Neuronal stem cell (in vitro differentiated cells): Measurements from ENCODE around the gene APIP.

Experiments
- DNase-seq: peaks from one replicate; pipeline ENCODE4 v3.0.0-alpha.2; 2013; ENCODE audit warnings: low spot score
- H2AFZ ChIP-seq: one replicate; pipeline ENCODE4 v1.6.1; 2013; ENCODE audit warnings: mild to moderate bottlenecking, low read length, inconsistent platforms
- H2AK5ac ChIP-seq: 2 replicates; pipeline ENCODE4 v1.6.1; 2013; ENCODE audit warnings: low read depth, mild to moderate bottlenecking, inconsistent platforms, low read length, moderate library complexity, mixed read lengths
- H2BK120ac ChIP-seq: 2 replicates; pipeline ENCODE4 v1.6.1; 2013; ENCODE audit warnings: low read depth, mild to moderate bottlenecking, inconsistent platforms, low read length, moderate library complexity, mixed read lengths
- H2BK12ac ChIP-seq: one replicate; pipeline ENCODE4 v1.6.1; 2013; ENCODE audit warnings: low read length, inconsistent platforms
- H2BK15ac ChIP-seq: 2 replicates; pipeline ENCODE4 v1.6.1; 2013; ENCODE audit warnings: mild to moderate bottlenecking, low read length, inconsistent platforms, mixed read lengths
- H2BK5ac ChIP-seq: one replicate; pipeline ENCODE4 v1.6.1; 2013; ENCODE audit warnings: inconsistent platforms, mild to moderate bottlenecking, low read length, moderate library complexity
- H3K14ac ChIP-seq: one replicate; pipeline ENCODE4 v1.6.1; 2013; ENCODE audit warnings: low read length, inconsistent platforms
- H3K18ac ChIP-seq: 2 replicates; pipeline ENCODE4 v1.6.1; 2013; ENCODE audit warnings: low read length, inconsistent platforms
- H3K23ac ChIP-seq: 2 replicates; pipeline ENCODE4 v1.6.1; 2013; ENCODE audit warnings: low read depth, mild to moderate bottlenecking, mixed read lengths, low read length, inconsistent platforms; ENCODE audit not compliant: poor library complexity
- H3K27ac ChIP-seq: replicated peaks from 3 replicates; pipeline ENCODE4 v1.5.1; 2013; ENCODE audit warnings: low read length, inconsistent platforms
- H3K27me3 ChIP-seq, 3 experiments: 2 replicates each; pipeline ENCODE4 v1.6.1; 2013; ENCODE audit warnings: low read length in 3 of 3, mild to moderate bottlenecking in 2 of 3, inconsistent platforms in 1 of 3, low read depth in 1 of 3, mixed read lengths in 1 of 3, moderate library complexity in 1 of 3; ENCODE audit not compliant: control insufficient read depth in 3 of 3, insufficient read depth in 3 of 3
- H3K36me3 ChIP-seq, 2 donors: replicated peaks in 1 of 2; 2 replicates each; pipeline ENCODE4 v1.6.1; 2013; ENCODE audit warnings: low read length in 2 of 2; ENCODE audit not compliant: control insufficient read depth in 2 of 2, insufficient read depth in 2 of 2
- H3K4ac ChIP-seq: 2 replicates; pipeline ENCODE4 v1.6.1; 2013; ENCODE audit warnings: inconsistent platforms, mild to moderate bottlenecking, low read length, moderate library complexity
- H3K4me1 ChIP-seq, 2 donors: 1 replicate in 1 of 2; 2 replicates in 1 of 2; pipeline ENCODE4 v1.6.1; 2013; ENCODE audit warnings: low read length in 2 of 2, low read depth in 1 of 2; ENCODE audit not compliant: control insufficient read depth in 2 of 2, insufficient read depth in 1 of 2
- H3K4me2 ChIP-seq: one replicate; pipeline ENCODE4 v1.6.1; 2013; ENCODE audit warnings: mild to moderate bottlenecking, low read length, inconsistent platforms; ENCODE audit not compliant: insufficient read depth, poor library complexity, severe bottlenecking
- H3K4me3 ChIP-seq, 2 donors: 2 replicates each; pipeline ENCODE4 v1.5.1; 2013; ENCODE audit warnings: low read length in 2 of 2, mild to moderate bottlenecking in 2 of 2, inconsistent platforms in 1 of 2, moderate library complexity in 1 of 2
- H3K79me1 ChIP-seq: one replicate; pipeline ENCODE4 v1.6.1; 2013; ENCODE audit warnings: low read depth, mild to moderate bottlenecking, inconsistent platforms, low read length, moderate library complexity
- H3K9ac ChIP-seq: one replicate; pipeline ENCODE4 v1.6.1; 2013; ENCODE audit warnings: mild to moderate bottlenecking, low read depth, low read length, inconsistent platforms; ENCODE audit not compliant: poor library complexity
- H3K9me3 ChIP-seq, 2 donors: replicated peaks in 1 of 2; 2 replicates each; pipeline versions ENCODE3 to v1.6.1; 2013; ENCODE audit warnings: low read length in 2 of 2, mild to moderate bottlenecking in 2 of 2, inconsistent platforms in 1 of 2, low read depth in 1 of 2, mixed read lengths in 1 of 2, moderate library complexity in 1 of 2; ENCODE audit not compliant: control insufficient read depth in 2 of 2, insufficient read depth in 1 of 2
- H4K8ac ChIP-seq: one replicate; pipeline ENCODE4 v1.6.1; 2013; ENCODE audit warnings: low read depth, mild to moderate bottlenecking, inconsistent platforms, low read length, moderate library complexity
- H4K91ac ChIP-seq: one replicate; pipeline ENCODE4 v1.6.1; 2013; ENCODE audit warnings: low read length, low read depth, mild to moderate bottlenecking, inconsistent platforms; ENCODE audit not compliant: poor library complexity
- WGBS, 2 donors: extraction: QIAGEN DNeasy Blood & Tissue Kit; methylation state at CpG; one replicate each; pipeline ENCODE4 v1.1.7; 2013; ENCODE audit warnings: missing lambda C conversion rate in 2 of 2, mixed read lengths in 1 of 2; ENCODE audit not compliant: insufficient read length in 2 of 2, insufficient replicate concordance in 1 of 2; ENCODE audit errors: extremely low coverage in 2 of 2; 5-methylcytosine and 5-hydroxymethylcytosine counted together

APIP gene

GRCh38 chr11:34953955-34954354, 37.8 kb upstream of the APIP start:
- H3K9ac ChIP-seq: no peak overlapping the region
- H3K36me3 ChIP-seq: peaks cover 0 to 35% of the 10 kb centered on the region in 2 donors
- no peaks in the 10 kb centered on the region for H3K27me3 ChIP-seq
- DNase-seq: no peak
- H2BK12ac ChIP-seq: no peak overlapping the region
- no peaks in the 10 kb centered on the region for H3K79me1 ChIP-seq
- H4K91ac ChIP-seq: no peak overlapping the region
- H3K4me2 ChIP-seq: no peak overlapping the region
- peaks cover 0 to 3% of the 10 kb centered on the region in 2 donors for H3K9me3 ChIP-seq
- H2BK5ac ChIP-seq: no peak overlapping the region
- no peak overlapping the region for H2BK15ac ChIP-seq
- no peak overlapping the region for H3K27ac ChIP-seq
- H2AK5ac ChIP-seq: no peak overlapping the region
- H3K14ac ChIP-seq: no peak overlapping the region
- no peaks in the 10 kb centered on the region for H3K4me1 ChIP-seq
- H3K23ac ChIP-seq: no peak overlapping the region
- H3K4me3 ChIP-seq: no peak overlapping the region
- H2BK120ac ChIP-seq: no peak overlapping the region
- no peak overlapping the region for H3K18ac ChIP-seq
- no CpG with 5 or more reads among the region's 1 CpG for WGBS, 2 donors
- no peak overlapping the region for H2AFZ ChIP-seq
- H3K4ac ChIP-seq: no peak overlapping the region
- H4K8ac ChIP-seq: no peak overlapping the region

- Histone ChIP-seq H3K23ac (no peak overlapping the region), H3K27me3 (no peaks in the 10 kb centered on the region), H3K4me3 (no peak overlapping the region), H3K27ac (no peak overlapping the region), H2BK120ac (no peak overlapping the region), H2BK15ac (no peak overlapping the region), H3K4ac (no peak overlapping the region), H4K91ac (no peak overlapping the region), H3K79me1 (no peaks in the 10 kb centered on the region), H2AFZ (no peak overlapping the region), H3K9me3 (peaks cover 0 to 12% of the 10 kb centered on the region in 2 donors), H2AK5ac (no peak overlapping the region), H2BK5ac (no peak overlapping the region), H3K18ac (no peak overlapping the region), H2BK12ac (no peak overlapping the region), H3K4me2 (no peak overlapping the region), H3K36me3 (peaks cover 0 to 37% of the 10 kb centered on the region in 2 donors), H3K9ac (no peak overlapping the region), H3K14ac (no peak overlapping the region), H4K8ac (no peak overlapping the region), H3K4me1 (no peaks in the 10 kb centered on the region)
- no peak for DNase-seq
Observed at GRCh38 chr11:34948696-34949095, 32.5 kb upstream of the APIP start.

- Histone ChIP-seq H3K36me3 (peaks cover 2 to 41% of the 10 kb centered on the region in 2 donors), H2BK15ac (no peak overlapping the region), H3K14ac (no peak overlapping the region), H3K4ac (no peak overlapping the region), H3K18ac (no peak overlapping the region), H3K9me3 (peaks cover 0 to 14% of the 10 kb centered on the region in 2 donors), H3K4me1 (no peaks in the 10 kb centered on the region), H4K91ac (no peak overlapping the region), H3K79me1 (peaks cover 2% of the 10 kb centered on the region), H3K27ac (no peak overlapping the region), H4K8ac (no peak overlapping the region), H3K23ac (no peak overlapping the region), H3K9ac (no peak overlapping the region), H3K4me3 (no peak overlapping the region), H2AK5ac (no peak overlapping the region), H3K27me3 (no peaks in the 10 kb centered on the region), H2BK5ac (no peak overlapping the region), H3K4me2 (no peak overlapping the region), H2BK120ac (no peak overlapping the region), H2BK12ac (no peak overlapping the region), H2AFZ (no peak overlapping the region)
- DNase-seq: no peak
- WGBS, 2 donors: no CpG with 5 or more reads among the region's 1 CpG
Observed at GRCh38 chr11:34944692-34945091, 28.5 kb upstream of the APIP start.

GRCh38 chr11:34941688-34942087, 25.5 kb upstream of the APIP start:
- Histone ChIP-seq H3K9ac (no peak overlapping the region), H4K8ac (no peak overlapping the region), H3K79me1 (peaks cover 2% of the 10 kb centered on the region), H3K4me2 (no peak overlapping the region), H2BK12ac (no peak overlapping the region), H3K4me3 (no peak overlapping the region), H3K27ac (no peak overlapping the region), H2BK5ac (no peak overlapping the region), H4K91ac (no peak overlapping the region), H2AK5ac (no peak overlapping the region), H2BK120ac (no peak overlapping the region), H3K23ac (no peak overlapping the region), H3K27me3 (no peaks in the 10 kb centered on the region), H3K9me3 (peaks cover 0 to 14% of the 10 kb centered on the region in 2 donors), H3K18ac (no peak overlapping the region), H2BK15ac (no peak overlapping the region), H2AFZ (no peak overlapping the region), H3K4ac (no peak overlapping the region), H3K14ac (no peak overlapping the region), H3K4me1 (no peaks in the 10 kb centered on the region), H3K36me3 (peaks cover 2 to 23% of the 10 kb centered on the region in 2 donors)
- no peak for DNase-seq
- no CpG with 5 or more reads among the region's 13 CpGs for WGBS, 2 donors
